ENCODE results near the gene MEGF6.

The MEGF6 gene

GRCh38 chr1:3636080-3636479, 24.8 kb upstream of the MEGF6 start:
- no peaks in the 10 kb centered on the region for H3K4me1 ChIP-seq (ENCODE audit: low read length)
- H3K9me3 ChIP-seq (ENCODE audit: insufficient read depth, low read length), result no peaks in the 10 kb centered on the region
- no peak overlapping the region for H3K4me2 ChIP-seq (ENCODE audit: low read length)
- H3K36me3 ChIP-seq (replicated peaks; ENCODE audit: low read depth, low read length), result peaks cover 12% of the 10 kb centered on the region
- no peak overlapping the region for H3K9ac ChIP-seq (ENCODE audit: low read length)
- no peak overlapping the region for H3K4me3 ChIP-seq (ENCODE audit: low read length)
- H3K79me2 ChIP-seq (ENCODE audit: low read length), result no peaks in the 10 kb centered on the region
- H4K20me1 ChIP-seq (ENCODE audit: insufficient read depth, low read length), result no peaks in the 10 kb centered on the region
- no peak overlapping the region for H3K27ac ChIP-seq (ENCODE audit: low read length)
- H2AFZ ChIP-seq (ENCODE audit: low read depth, low read length), result no peak overlapping the region
- H3K27me3 ChIP-seq (ENCODE audit: low read depth, low read length), result no peaks in the 10 kb centered on the region
- TF ChIP-seq EZH2phosphoT487 (IDR thresholded peaks at IDR 0.05; ENCODE audit: low read depth), result no peak
- no peak for TF ChIP-seq CTCF (IDR thresholded peaks at IDR 0.05; ENCODE audit: low read depth, low read length)

DNA sequence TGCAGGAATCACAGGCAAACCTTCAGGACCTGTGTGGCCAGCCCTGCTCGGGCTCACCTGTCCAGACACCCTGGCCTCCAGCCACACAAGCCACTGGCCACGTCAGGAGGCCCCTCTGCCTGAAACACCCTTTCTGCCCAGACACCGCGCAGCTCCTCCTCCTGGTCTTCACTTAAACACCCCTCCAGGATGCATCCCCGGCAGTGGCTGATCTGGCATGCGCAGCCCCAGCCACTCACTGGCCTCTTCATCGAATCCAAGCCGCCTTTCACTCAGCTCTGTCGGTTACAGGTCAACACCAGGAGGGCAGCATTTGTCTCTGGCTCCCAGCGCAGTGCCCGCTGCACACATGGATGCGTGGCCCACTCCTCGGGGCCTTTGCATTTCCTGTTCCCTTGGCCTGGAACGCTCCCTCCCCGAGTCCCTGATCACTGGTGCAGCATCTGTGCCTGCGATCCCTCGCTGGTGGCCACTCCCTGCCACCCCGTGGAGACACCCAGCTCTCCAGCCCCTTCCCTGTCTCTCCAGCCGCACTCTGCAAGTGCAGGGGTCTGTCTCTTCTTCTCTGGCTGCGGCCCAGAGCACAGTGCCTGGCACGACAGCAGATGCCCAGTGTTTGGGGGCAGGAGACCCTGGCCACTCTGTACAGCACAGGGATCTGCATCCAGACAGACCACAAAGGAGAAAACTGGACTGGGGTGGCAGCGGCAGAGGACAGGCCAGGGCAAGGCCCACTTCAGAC, 22.9 kb upstream of the MEGF6 start:
- Histone ChIP-seq H3K27ac (ENCODE audit: low read length) (no peak overlapping the region), H3K9me3 (ENCODE audit: insufficient read depth, low read length) (no peaks in the 10 kb centered on the region), H3K4me1 (ENCODE audit: low read length) (peaks cover 4% of the 10 kb centered on the region; the same call in 1 of the 2 replicates), H3K4me2 (ENCODE audit: low read length) (no peak overlapping the region), H3K4me3 (ENCODE audit: low read length) (no peak overlapping the region), H3K36me3 (replicated peaks; ENCODE audit: low read depth, low read length) (peaks cover 18% of the 10 kb centered on the region), H3K9ac (ENCODE audit: low read length) (no peak overlapping the region), H4K20me1 (ENCODE audit: insufficient read depth, low read length) (no peaks in the 10 kb centered on the region), H2AFZ (ENCODE audit: low read depth, low read length) (no peak overlapping the region), H3K27me3 (ENCODE audit: low read depth, low read length) (no peaks in the 10 kb centered on the region), H3K79me2 (ENCODE audit: low read length) (no peaks in the 10 kb centered on the region)
- TF ChIP-seq CTCF (IDR thresholded peaks at IDR 0.05; ENCODE audit: low read depth, low read length), result no peak

DNA sequence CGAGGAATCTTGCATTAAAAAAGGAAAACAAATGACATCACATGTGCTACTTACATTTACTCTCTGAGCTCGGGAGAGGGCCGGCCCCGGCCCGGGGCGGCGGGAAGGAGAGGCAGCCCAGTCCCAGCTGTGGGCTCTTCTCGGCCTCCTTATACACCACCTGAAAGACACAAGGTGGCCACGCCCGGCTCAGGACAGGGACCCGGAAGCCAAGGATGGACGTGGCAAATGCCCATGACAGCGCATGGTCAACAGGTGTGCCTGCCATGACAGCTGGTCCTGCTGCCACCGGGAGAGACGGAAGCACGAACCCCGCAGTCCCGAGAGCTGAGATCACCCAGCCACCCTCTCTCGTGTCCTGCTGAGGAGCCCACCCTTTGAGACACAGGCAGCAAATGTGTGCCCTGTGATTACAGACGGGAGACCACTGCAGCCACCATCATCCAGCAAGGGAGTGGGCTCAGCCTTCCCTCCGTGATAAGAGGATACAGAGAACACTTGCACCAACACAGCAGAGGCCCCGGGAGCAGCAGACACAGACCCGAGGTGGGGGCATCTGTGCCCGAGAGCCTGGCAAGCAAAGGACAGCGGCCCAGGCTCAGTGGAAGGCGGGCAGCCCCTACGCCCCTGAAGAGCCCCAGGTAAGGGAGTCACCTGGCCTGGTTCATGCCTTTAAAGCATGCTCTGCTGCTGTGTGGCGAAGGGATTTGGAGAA, 22.2 kb upstream of the MEGF6 start:
- Histone ChIP-seq H3K27me3 (ENCODE audit: low read depth, low read length) (no peaks in the 10 kb centered on the region), H3K36me3 (replicated peaks; ENCODE audit: low read depth, low read length) (peaks cover 24% of the 10 kb centered on the region), H3K4me2 (ENCODE audit: low read length) (no peak overlapping the region), H4K20me1 (ENCODE audit: insufficient read depth, low read length) (no peaks in the 10 kb centered on the region), H3K9ac (ENCODE audit: low read length) (no peak overlapping the region), H3K4me3 (ENCODE audit: low read length) (no peak overlapping the region), H2AFZ (ENCODE audit: low read depth, low read length) (no peak overlapping the region), H3K27ac (ENCODE audit: low read length) (no peak overlapping the region), H3K4me1 (ENCODE audit: low read length) (peaks cover 4% of the 10 kb centered on the region; the same call in 1 of the 2 replicates), H3K79me2 (ENCODE audit: low read length) (no peaks in the 10 kb centered on the region), H3K9me3 (ENCODE audit: insufficient read depth, low read length) (no peaks in the 10 kb centered on the region)
- TF ChIP-seq EZH2phosphoT487 (IDR thresholded peaks at IDR 0.05; ENCODE audit: low read depth) (no peak), CTCF (IDR thresholded peaks at IDR 0.05; ENCODE audit: low read depth, low read length) (no peak)

- H3K27ac ChIP-seq (ENCODE audit: low read length), result no peak overlapping the region
- peaks cover 25% of the 10 kb centered on the region for H3K36me3 ChIP-seq (replicated peaks; ENCODE audit: low read depth, low read length)
- H3K79me2 ChIP-seq (ENCODE audit: low read length), result no peaks in the 10 kb centered on the region
- no peaks in the 10 kb centered on the region for H4K20me1 ChIP-seq (ENCODE audit: insufficient read depth, low read length)
- no peak overlapping the region for H3K9ac ChIP-seq (ENCODE audit: low read length)
- H3K9me3 ChIP-seq (ENCODE audit: insufficient read depth, low read length), result no peaks in the 10 kb centered on the region
- H3K4me2 ChIP-seq (ENCODE audit: low read length), result no peak overlapping the region
- H3K27me3 ChIP-seq (ENCODE audit: low read depth, low read length), result no peaks in the 10 kb centered on the region
- TF ChIP-seq EZH2phosphoT487 (IDR thresholded peaks at IDR 0.05; ENCODE audit: low read depth) (no peak), CTCF (IDR thresholded peaks at IDR 0.05; ENCODE audit: low read depth, low read length) (no peak)
- no peak overlapping the region for H2AFZ ChIP-seq (ENCODE audit: low read depth, low read length)
- H3K4me1 ChIP-seq (ENCODE audit: low read length), result peaks cover 4% of the 10 kb centered on the region; the same call in 1 of the 2 replicates
- H3K4me3 ChIP-seq (ENCODE audit: low read length), result no peak overlapping the region
Measured at GRCh38 chr1:3632716-3633343, 21.5 kb upstream of the MEGF6 start.

Data from OCI-LY3 (cell line).